GM12872 (cell line): ENCODE results near the gene DNAJB7.

Experiments
- CTCF ChIP-seq: IDR thresholded peaks from 3 replicates; pipeline ENCODE4 v1.5.1; 2011; ENCODE audit warnings: low read depth, mild to moderate bottlenecking, low read length, moderate library complexity; ENCODE audit not compliant: insufficient read depth

DNAJB7 gene

DNA sequence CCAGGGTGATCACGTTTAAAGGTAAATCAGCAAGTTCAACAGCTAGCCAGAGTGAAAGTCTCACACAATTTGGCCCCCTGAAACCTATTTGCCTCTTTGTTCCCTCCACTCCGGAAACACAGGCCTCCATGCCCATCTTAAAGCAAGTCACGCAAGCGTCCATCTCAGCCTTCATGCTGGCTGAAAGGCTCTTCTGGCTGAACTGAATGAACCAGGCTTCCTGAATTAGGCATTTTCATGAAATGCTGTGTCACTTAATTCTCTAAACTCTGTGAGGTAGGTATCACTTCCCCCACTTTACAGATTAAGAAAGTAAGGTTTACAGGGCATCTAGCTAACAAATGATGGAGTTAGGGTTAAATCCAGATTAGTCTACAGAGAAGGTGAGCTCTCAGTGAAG is 44.2 kb downstream of the DNAJB7 start:
- TF ChIP-seq CTCF, result no peak

DNA sequence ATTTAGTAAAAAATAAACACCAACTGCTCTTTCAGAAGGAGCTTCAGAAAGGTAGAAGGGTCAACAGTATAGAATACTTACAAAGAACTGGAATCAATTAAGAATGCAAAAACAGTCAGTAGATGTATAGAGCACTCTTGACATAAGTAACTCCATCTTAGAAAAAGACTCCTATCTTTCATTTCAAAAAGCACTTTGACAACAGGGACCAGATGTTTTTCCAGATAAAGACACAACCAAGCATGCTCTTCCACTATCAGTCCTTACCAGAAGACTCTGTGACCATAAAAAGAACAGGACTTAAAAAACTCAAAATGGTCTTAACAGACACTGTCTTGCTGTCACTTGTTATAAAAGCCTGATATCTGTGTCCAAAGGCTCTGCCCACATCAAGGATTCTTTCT is 48.0 kb downstream of the DNAJB7 start:
- TF ChIP-seq CTCF, result no peak
